ENCODE data around the gene THRA. TPM values are rescaled to one million over a fixed set of nuclear protein-coding genes. Genes with fewer than 3 reads are reported as not detected.

Gene THRA, protein sequence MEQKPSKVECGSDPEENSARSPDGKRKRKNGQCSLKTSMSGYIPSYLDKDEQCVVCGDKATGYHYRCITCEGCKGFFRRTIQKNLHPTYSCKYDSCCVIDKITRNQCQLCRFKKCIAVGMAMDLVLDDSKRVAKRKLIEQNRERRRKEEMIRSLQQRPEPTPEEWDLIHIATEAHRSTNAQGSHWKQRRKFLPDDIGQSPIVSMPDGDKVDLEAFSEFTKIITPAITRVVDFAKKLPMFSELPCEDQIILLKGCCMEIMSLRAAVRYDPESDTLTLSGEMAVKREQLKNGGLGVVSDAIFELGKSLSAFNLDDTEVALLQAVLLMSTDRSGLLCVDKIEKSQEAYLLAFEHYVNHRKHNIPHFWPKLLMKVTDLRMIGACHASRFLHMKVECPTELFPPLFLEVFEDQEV
- 31.9 to 46.6 TPM (median 34.7 TPM) in 3 replicates for total RNA-seq
- long read RNA-seq, transcript THRA-201 (10 exons, 2,538 nt): major isoform, 9 of 18 reads
- long read RNA-seq, partial matches to known transcripts: 4 of 18 reads
- long read RNA-seq, other reads (novel, unspliced or antisense): 3 of 18 reads

GRCh38 chr17:40062329-40063186 lies at the start of gene THRA:
Gene THRA, plus strand, starts transcription at chr17:40062965. Its CDS starts 11,524 bp downstream, at chr17:40074489.
- Mint-ChIP-seq H3K27ac (ENCODE audit: unreplicated experiment) (peak within 1 kb of the TSS; percentile 96), H3K27me3 (ENCODE audit: low read depth) (no peaks in the 10 kb centered on the region), H3K36me3 (ENCODE audit: low read depth) (no peaks in the 10 kb centered on the region), H3K9me3 (ENCODE audit: low read depth) (no peaks in the 10 kb centered on the region), H3K4me1 (ENCODE audit: low read depth) (peaks cover 51% of the 10 kb centered on the region), H3K4me3 (ENCODE audit: unreplicated experiment) (peak within 1 kb of the TSS; percentile 85)
- TF ChIP-seq, protein P1, sequence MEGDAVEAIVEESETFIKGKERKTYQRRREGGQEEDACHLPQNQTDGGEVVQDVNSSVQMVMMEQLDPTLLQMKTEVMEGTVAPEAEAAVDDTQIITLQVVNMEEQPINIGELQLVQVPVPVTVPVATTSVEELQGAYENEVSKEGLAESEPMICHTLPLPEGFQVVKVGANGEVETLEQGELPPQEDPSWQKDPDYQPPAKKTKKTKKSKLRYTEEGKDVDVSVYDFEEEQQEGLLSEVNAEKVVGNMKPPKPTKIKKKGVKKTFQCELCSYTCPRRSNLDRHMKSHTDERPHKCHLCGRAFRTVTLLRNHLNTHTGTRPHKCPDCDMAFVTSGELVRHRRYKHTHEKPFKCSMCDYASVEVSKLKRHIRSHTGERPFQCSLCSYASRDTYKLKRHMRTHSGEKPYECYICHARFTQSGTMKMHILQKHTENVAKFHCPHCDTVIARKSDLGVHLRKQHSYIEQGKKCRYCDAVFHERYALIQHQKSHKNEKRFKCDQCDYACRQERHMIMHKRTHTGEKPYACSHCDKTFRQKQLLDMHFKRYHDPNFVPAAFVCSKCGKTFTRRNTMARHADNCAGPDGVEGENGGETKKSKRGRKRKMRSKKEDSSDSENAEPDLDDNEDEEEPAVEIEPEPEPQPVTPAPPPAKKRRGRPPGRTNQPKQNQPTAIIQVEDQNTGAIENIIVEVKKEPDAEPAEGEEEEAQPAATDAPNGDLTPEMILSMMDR (IDR thresholded peaks at IDR 0.05): peak; percentile 41
- no peak for DNase-seq (ENCODE audit: low spot score)

DNA sequence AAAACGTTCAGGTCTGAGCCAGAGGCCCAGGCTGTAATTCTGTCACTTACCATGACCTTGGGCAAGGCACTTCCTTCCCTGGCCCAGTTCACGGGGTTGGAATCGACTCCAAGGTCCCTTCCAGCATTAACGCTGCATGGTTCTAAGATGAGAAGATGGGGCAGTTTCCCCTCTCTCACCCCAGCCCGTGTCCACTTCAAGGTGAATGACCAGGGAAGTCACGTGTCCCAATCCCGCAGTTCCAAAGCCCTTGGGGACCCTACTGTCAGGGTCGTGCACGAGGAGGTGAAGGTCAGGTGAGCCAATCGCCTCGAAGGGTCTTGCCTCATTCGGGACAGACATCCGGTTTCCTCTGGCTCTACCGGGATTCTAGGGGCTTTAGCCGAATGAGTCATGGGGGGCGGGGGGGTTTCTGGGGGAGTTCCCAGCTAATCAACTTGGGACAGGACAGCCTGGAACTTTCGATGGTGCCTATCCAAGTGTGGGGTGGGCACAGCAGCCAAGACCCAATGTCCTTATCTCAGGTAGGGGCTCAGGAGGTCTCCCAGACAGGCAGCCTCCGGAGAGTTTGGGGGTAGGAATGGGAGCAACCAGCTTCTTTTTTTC lies 48.3 kb upstream of the THRA start:
- Mint-ChIP-seq H3K4me3 (ENCODE audit: unreplicated experiment) (no peak overlapping the region), H3K36me3 (ENCODE audit: low read depth) (peaks cover 4% of the 10 kb centered on the region), H3K4me1 (ENCODE audit: low read depth) (peaks cover 10% of the 10 kb centered on the region), H3K27ac (ENCODE audit: unreplicated experiment) (no peak overlapping the region), H3K9me3 (ENCODE audit: low read depth) (no peaks in the 10 kb centered on the region), H3K27me3 (ENCODE audit: low read depth) (no peaks in the 10 kb centered on the region)
- DNase-seq (ENCODE audit: low spot score): no peak
- TF ChIP-seq, protein P1 (IDR thresholded peaks at IDR 0.05): no peak

DNA sequence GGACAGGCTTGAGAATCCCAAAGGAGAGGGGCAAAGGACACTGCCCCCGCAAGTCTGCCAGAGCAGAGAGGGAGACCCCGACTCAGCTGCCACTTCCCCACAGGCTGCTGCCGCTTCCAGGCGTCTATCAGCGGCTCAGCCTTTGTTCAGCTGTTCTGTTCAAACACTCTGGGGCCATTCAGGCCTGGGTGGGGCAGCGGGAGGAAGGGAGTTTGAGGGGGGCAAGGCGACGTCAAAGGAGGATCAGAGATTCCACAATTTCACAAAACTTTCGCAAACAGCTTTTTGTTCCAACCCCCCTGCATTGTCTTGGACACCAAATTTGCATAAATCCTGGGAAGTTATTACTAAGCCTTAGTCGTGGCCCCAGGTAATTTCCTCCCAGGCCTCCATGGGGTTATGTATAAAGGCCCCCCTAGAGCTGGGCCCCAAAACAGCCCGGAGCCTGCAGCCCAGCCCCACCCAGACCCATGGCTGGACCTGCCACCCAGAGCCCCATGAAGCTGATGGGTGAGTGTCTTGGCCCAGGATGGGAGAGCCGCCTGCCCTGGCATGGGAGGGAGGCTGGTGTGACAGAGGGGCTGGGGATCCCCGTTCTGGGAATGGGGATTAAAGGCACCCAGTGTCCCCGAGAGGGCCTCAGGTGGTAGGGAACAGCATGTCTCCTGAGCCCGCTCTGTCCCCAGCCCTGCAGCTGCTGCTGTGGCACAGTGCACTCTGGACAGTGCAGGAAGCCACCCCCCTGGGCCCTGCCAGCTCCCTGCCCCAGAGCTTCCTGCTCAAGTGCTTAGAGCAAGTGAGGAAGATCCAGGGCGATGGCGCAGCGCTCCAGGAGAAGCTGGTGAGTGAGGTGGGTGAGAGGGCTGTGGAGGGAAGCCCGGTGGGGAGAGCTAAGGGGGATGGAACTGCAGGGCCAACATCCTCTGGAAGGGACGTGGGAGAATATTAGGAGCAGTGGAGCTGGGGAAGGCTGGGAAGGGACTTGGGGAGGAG lies 47.5 kb upstream of the THRA start, which contains the start of gene CSF3:
CSF3 (plus strand) TSS at position 436 of the 993 bp plus-strand sequence; CDS start at position 471, 35 bp downstream.
- no peaks in the 10 kb centered on the region for H3K27me3 Mint-ChIP-seq (ENCODE audit: low read depth)
- H3K9me3 Mint-ChIP-seq (ENCODE audit: low read depth): no peaks in the 10 kb centered on the region
- peaks cover 9% of the 10 kb centered on the region for H3K36me3 Mint-ChIP-seq (ENCODE audit: low read depth)
- H3K27ac Mint-ChIP-seq (ENCODE audit: unreplicated experiment): no peak within 1 kb of the TSS
- H3K4me1 Mint-ChIP-seq (ENCODE audit: low read depth): peaks cover 10% of the 10 kb centered on the region
- H3K4me3 Mint-ChIP-seq (ENCODE audit: unreplicated experiment): no peak within 1 kb of the TSS
- TF ChIP-seq, protein P1 (IDR thresholded peaks at IDR 0.05): no peak
- no peak for DNase-seq (ENCODE audit: low spot score)

DNA sequence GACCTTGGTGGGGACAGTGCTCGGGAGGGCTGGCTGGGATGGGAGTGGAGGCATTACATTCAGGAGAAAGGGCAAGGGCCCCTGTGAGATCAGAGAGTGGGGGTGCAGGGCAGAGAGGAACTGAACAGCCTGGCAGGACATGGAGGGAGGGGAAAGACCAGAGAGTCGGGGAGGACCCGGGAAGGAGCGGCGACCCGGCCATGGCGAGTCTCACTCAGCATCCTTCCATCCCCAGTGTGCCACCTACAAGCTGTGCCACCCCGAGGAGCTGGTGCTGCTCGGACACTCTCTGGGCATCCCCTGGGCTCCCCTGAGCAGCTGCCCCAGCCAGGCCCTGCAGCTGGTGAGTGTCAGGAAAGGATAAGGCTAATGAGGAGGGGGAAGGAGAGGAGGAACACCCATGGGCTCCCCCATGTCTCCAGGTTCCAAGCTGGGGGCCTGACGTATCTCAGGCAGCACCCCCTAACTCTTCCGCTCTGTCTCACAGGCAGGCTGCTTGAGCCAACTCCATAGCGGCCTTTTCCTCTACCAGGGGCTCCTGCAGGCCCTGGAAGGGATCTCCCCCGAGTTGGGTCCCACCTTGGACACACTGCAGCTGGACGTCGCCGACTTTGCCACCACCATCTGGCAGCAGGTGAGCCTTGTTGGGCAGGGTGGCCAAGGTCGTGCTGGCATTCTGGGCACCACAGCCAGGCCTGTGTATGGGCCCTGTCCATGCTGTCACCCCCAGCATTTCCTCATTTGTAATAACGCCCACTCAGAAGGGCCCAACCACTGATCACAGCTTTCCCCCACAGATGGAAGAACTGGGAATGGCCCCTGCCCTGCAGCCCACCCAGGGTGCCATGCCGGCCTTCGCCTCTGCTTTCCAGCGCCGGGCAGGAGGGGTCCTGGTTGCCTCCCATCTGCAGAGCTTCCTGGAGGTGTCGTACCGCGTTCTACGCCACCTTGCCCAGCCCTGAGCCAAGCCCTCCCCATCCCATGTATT lies 46.5 kb upstream of the THRA start:
- Mint-ChIP-seq H3K27ac (ENCODE audit: unreplicated experiment) (no peak overlapping the region), H3K27me3 (ENCODE audit: low read depth) (no peaks in the 10 kb centered on the region), H3K4me3 (ENCODE audit: unreplicated experiment) (no peak overlapping the region), H3K36me3 (ENCODE audit: low read depth) (peaks cover 9% of the 10 kb centered on the region), H3K4me1 (ENCODE audit: low read depth) (peaks cover 16% of the 10 kb centered on the region), H3K9me3 (ENCODE audit: low read depth) (no peaks in the 10 kb centered on the region)
- no peak for DNase-seq (ENCODE audit: low spot score)
- TF ChIP-seq, protein P1 (IDR thresholded peaks at IDR 0.05): no peak
